PC-3 (cell line): ENCODE measurements around the gene STH.

Experiments used
- EZH2 ChIP-seq: fragments of 300-600 bp; sonication (generic); IDR thresholded peaks from one replicate; pipeline ENCODE4 v1.6.1; 2017; ENCODE audit warnings: antibody characterized with exemption, mild to moderate bottlenecking, low read length; ENCODE audit not compliant: unreplicated experiment
- TF ChIP-seq, protein P1 (sequence below): fragments of 300-600 bp; sonication (generic); conservative IDR thresholded peaks from 2 replicates; pipeline ENCODE4 v1.5.1; 2017; ENCODE audit warnings: antibody characterized with exemption, low read depth, mild to moderate bottlenecking, low read length

DNA sequence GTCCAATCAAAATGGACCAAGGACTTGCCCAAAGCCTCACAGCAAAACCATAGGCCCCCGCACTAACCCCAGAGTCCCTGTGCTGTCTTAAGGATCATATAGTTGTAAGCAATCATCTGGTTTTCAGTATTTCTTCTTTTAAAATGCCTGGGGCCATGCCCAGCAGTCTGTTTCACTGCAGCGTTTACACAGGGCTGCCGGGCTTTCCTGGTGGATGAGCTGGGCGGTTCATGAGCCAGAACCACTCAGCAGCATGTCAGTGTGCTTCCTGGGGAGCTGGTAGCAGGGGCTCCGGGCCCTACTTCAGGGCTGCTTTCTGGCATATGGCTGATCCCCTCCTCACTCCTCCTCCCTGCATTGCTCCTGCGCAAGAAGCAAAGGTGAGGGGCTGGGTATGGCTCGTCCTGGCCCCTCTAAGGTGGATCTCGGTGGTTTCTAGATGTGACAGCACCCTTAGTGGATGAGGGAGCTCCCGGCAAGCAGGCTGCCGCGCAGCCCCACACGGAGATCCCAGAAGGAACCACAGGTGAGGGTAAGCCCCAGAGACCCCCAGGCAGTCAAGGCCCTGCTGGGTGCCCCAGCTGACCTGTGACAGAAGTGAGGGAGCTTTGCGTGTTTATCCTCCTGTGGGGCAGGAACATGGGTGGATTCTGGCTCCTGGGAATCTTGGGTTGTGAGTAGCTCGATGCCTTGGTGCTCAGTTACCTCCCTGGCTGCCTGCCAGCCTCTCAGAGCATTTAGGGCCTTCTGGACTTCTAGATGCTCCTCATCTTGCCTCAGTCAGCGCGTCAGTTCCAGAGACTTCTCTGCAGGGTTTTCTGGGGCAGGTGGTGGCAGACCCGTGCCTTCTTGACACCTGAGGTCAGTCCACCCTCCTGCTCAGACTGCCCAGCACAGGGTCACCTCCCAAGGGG is 24.8 kb upstream of the STH start:
- TF ChIP-seq, protein P1, sequence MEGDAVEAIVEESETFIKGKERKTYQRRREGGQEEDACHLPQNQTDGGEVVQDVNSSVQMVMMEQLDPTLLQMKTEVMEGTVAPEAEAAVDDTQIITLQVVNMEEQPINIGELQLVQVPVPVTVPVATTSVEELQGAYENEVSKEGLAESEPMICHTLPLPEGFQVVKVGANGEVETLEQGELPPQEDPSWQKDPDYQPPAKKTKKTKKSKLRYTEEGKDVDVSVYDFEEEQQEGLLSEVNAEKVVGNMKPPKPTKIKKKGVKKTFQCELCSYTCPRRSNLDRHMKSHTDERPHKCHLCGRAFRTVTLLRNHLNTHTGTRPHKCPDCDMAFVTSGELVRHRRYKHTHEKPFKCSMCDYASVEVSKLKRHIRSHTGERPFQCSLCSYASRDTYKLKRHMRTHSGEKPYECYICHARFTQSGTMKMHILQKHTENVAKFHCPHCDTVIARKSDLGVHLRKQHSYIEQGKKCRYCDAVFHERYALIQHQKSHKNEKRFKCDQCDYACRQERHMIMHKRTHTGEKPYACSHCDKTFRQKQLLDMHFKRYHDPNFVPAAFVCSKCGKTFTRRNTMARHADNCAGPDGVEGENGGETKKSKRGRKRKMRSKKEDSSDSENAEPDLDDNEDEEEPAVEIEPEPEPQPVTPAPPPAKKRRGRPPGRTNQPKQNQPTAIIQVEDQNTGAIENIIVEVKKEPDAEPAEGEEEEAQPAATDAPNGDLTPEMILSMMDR: no peak
- TF ChIP-seq EZH2: no peak
